CD4-positive, alpha-beta T cell (primary cell): Measurements from ENCODE around the gene TLK2. TPM values are rescaled to one million over a fixed set of nuclear protein-coding genes. Genes with fewer than 3 reads are reported as not detected.

Experiments
- ATAC-seq: fragments of 200-7000 bp; cut with Tn5 transposase; one replicate; pipeline ENCODE4 v1.10.0; 2022; ENCODE audit warnings: mild to moderate bottlenecking; ENCODE audit not compliant: poor library complexity
- CTCF ChIA-PET: fragments of 350-600 bp; sonication (Branson Sonifier 250); formaldehyde crosslinking; loops from one replicate; lab custom pipeline; 2021; ENCODE audit warnings: antibody characterized with exemption, inconsistent platforms; lab: Charles Lee
- POLR2A ChIA-PET: fragments of 350-600 bp; sonication (Branson Sonifier 250); formaldehyde crosslinking; loops from one replicate; lab custom pipeline; 2021; ENCODE audit warnings: antibody characterized with exemption, inconsistent platforms; lab: Charles Lee
- DNase-seq, 14 experiments: peaks; one replicate each; pipeline ENCODE4 v3.0.0-alpha.2; 2013 to 2020; ENCODE audit warnings: mixed read lengths in 2 of 14
- H3K27ac ChIP-seq, 2 donors: one replicate each; pipeline versions ENCODE4 v1.5.1 to v1.7.0; 2013; ENCODE audit warnings: low read length in 2 of 2, low read depth in 1 of 2, mild to moderate bottlenecking in 1 of 2
- H3K27me3 ChIP-seq, 2 experiments: 1 replicate in 1 of 2; 2 replicates in 1 of 2; pipeline versions ENCODE4 v1.6.1 to v1.7.0; 2013; ENCODE audit warnings: low read length in 2 of 2, control low read depth in 1 of 2, mild to moderate bottlenecking in 1 of 2, moderate library complexity in 1 of 2; ENCODE audit not compliant: insufficient read depth in 2 of 2, control insufficient read depth in 1 of 2
- H3K36me3 ChIP-seq: one replicate; pipeline ENCODE4 v1.6.1; 2013; ENCODE audit warnings: low read length, control low read depth; ENCODE audit not compliant: insufficient read depth
- H3K4me1 ChIP-seq: one replicate; pipeline ENCODE4 v1.6.1; 2013; ENCODE audit warnings: low read length, control low read depth; ENCODE audit not compliant: insufficient read depth
- H3K4me3 ChIP-seq: one replicate; pipeline ENCODE4 v1.5.1; 2013; ENCODE audit warnings: mild to moderate bottlenecking, low read length, moderate library complexity
- H3K9me3 ChIP-seq, 2 experiments: 1 replicate in 1 of 2; 2 replicates in 1 of 2; pipeline versions ENCODE4 v1.6.1 to v1.7.0; 2013; ENCODE audit warnings: low read length in 2 of 2, mild to moderate bottlenecking in 2 of 2, control low read depth in 1 of 2, moderate library complexity in 1 of 2; ENCODE audit not compliant: control insufficient read depth in 1 of 2, insufficient read depth in 1 of 2
- H3K27ac Mint-ChIP-seq: one replicate; pipeline ENCODE4 v1.8.0; 2020; ENCODE audit warnings: mixed read lengths
- H3K27me3 Mint-ChIP-seq: one replicate; pipeline ENCODE4 v1.8.0; 2021; ENCODE audit warnings: mixed read lengths
- H3K36me3 Mint-ChIP-seq: one replicate; pipeline ENCODE4 v1.8.0; 2021; ENCODE audit warnings: low read depth, mixed read lengths
- H3K4me1 Mint-ChIP-seq: one replicate; pipeline ENCODE4 v1.8.0; 2021; ENCODE audit warnings: low read depth, mixed read lengths
- H3K4me3 Mint-ChIP-seq: one replicate; pipeline ENCODE4 v1.8.0; 2020; ENCODE audit warnings: mild to moderate bottlenecking, mixed read lengths
- H3K9me3 Mint-ChIP-seq: one replicate; pipeline ENCODE4 v1.8.0; 2020; ENCODE audit warnings: mixed read lengths
- intact Hi-C, 2 experiments: fragments of 100-400 bp; cut with DNase I in 1 of 2; cut with micrococcal nuclease in 1 of 2; formaldehyde crosslinking; loops; one replicate each; pipeline versions ENCODE4 v1.15.1 to v1.9.0; 2023 to 2025; cut with DNase I, micrococcal nuclease
- total RNA-seq, 174 experiments: library from RNA in 2 of 174; stranded (reverse) in 2 of 174; gene quantifications; one replicate each; pipeline ENCODE4 v1.2.3 and lab custom pipeline; 2021 to 2026
- TF ChIP-seq, protein P1 (sequence below): fragments of 200-600 bp; IDR thresholded peaks from one replicate; pipeline ENCODE4 v1.8.0; 2022; ENCODE audit warnings: antibody characterized with exemption, mild to moderate bottlenecking

TLK2 gene
- total RNA-seq, 2 experiments from 2014 or later = 85.3 to 86.5 TPM

- peaks cover 0 to 4% of the 10 kb centered on the region in 2 experiments for H3K9me3 ChIP-seq
- H3K4me1 ChIP-seq = peaks cover 20% of the 10 kb centered on the region
- intact Hi-C loops = no loop called here
- Mint-ChIP-seq H3K27me3 (peaks cover 4% of the 10 kb centered on the region), H3K4me3 (peak within 1 kb of the TSS; percentile 83), H3K36me3 (peaks cover 4% of the 10 kb centered on the region), H3K4me1 (peaks cover 16% of the 10 kb centered on the region), H3K9me3 (no peaks in the 10 kb centered on the region), H3K27ac (no peak within 1 kb of the TSS)
- H3K27me3 ChIP-seq = peaks cover 2 to 13% of the 10 kb centered on the region in 2 experiments
- H3K4me3 ChIP-seq = peak within 1 kb of the TSS; percentile 55
- ATAC-seq (peak; percentile 50), DNase-seq (peak in 5 of 14 experiments; percentile 12 to 41 (median 16))
- no peaks in the 10 kb centered on the region for H3K36me3 ChIP-seq
- TF ChIP-seq, protein P1, sequence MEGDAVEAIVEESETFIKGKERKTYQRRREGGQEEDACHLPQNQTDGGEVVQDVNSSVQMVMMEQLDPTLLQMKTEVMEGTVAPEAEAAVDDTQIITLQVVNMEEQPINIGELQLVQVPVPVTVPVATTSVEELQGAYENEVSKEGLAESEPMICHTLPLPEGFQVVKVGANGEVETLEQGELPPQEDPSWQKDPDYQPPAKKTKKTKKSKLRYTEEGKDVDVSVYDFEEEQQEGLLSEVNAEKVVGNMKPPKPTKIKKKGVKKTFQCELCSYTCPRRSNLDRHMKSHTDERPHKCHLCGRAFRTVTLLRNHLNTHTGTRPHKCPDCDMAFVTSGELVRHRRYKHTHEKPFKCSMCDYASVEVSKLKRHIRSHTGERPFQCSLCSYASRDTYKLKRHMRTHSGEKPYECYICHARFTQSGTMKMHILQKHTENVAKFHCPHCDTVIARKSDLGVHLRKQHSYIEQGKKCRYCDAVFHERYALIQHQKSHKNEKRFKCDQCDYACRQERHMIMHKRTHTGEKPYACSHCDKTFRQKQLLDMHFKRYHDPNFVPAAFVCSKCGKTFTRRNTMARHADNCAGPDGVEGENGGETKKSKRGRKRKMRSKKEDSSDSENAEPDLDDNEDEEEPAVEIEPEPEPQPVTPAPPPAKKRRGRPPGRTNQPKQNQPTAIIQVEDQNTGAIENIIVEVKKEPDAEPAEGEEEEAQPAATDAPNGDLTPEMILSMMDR = no peak
- CTCF ChIA-PET = no interaction called here
- POLR2A ChIA-PET = no interaction called here
- H3K27ac ChIP-seq = no peak within 1 kb of the TSS
These were observed 148.7 kb downstream of the TLK2 start, which contains the start of gene MRC2 for GRCh38 chr17:62627219-62627903. Gene MRC2 (plus strand): TSS chr17:62627670. CDS start chr17:62627803, 133 bp downstream.

GRCh38 chr17:62627904-62628633 lies 149.4 kb downstream of the TLK2 start:
- CTCF ChIA-PET = no interaction called here
- Mint-ChIP-seq H3K9me3 (no peaks in the 10 kb centered on the region), H3K36me3 (peaks cover under 1% of the 10 kb centered on the region), H3K27me3 (peaks cover 4% of the 10 kb centered on the region), H3K27ac (no peak overlapping the region), H3K4me1 (peaks cover 16% of the 10 kb centered on the region), H3K4me3 (peak overlapping the region; percentile 82)
- TF ChIP-seq, protein P1 = no peak
- Histone ChIP-seq H3K9me3 (peaks cover 0 to under 1% of the 10 kb centered on the region in 2 experiments), H3K4me3 (peak overlapping the region; percentile 55), H3K27me3 (peaks cover 2 to 13% of the 10 kb centered on the region in 2 experiments), H3K36me3 (no peaks in the 10 kb centered on the region), H3K27ac (no peak overlapping the region), H3K4me1 (peaks cover 20% of the 10 kb centered on the region)
- POLR2A ChIA-PET = no interaction called here
- intact Hi-C loops = no loop called here
- ATAC-seq = peak; percentile 67
- peak in 2 of 14 experiments; percentile 35 to 38 for DNase-seq

DNA sequence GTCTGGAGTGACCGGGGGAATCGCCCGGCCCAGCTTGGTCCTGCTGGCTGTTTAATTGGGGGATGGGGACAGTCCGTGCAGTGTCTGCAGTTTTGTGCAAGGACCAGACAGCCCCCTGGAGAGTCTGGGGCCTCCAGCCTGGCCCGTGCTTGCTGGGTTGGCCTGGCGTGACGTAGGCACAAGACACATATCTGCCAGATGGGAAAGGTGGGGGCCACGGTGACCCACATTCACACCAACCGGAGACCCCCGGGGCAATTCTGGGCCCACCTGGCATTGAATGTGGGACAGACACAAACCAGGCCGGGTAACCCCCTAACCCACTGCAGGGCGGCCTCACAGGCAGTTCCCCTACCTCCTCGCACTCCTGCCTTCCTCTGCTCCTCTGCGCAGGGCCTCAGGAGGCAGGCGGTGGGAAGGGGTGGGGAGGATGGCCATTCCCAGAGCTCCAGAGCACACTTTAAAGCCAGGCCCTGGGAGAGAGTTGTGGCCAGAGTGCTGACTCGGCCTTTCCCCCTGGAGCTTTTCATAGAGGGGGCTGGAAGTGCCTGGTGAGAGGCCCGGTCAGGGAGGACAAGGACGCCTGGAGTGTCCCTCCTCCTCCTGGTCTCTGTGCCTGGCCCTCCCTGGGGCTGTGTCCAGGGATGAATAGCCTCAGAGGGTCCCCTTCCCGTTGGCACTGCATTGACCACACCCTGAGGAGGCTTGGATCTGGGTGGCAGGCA lies 150.4 kb downstream of the TLK2 start:
- Histone ChIP-seq H3K9me3 (no peaks in the 10 kb centered on the region), H3K4me1 (peaks cover 20% of the 10 kb centered on the region), H3K36me3 (no peaks in the 10 kb centered on the region), H3K27me3 (peaks cover 2 to 13% of the 10 kb centered on the region in 2 experiments), H3K27ac (no peak overlapping the region), H3K4me3 (peak overlapping the region; percentile 55)
- Mint-ChIP-seq H3K36me3 (no peaks in the 10 kb centered on the region), H3K27ac (no peak overlapping the region), H3K4me3 (peak overlapping the region; percentile 82), H3K9me3 (no peaks in the 10 kb centered on the region), H3K4me1 (peaks cover 16% of the 10 kb centered on the region), H3K27me3 (peaks cover 4% of the 10 kb centered on the region)
- TF ChIP-seq, protein P1 = no peak
- ChIA-PET POLR2A (no interaction called here), CTCF (no interaction called here)
- intact Hi-C loops = no loop called here
- no peak for ATAC-seq
- no peak for DNase-seq
